GM12892 (cell line): ENCODE measurements around the gene GLDC.

Experiments used
- POLR2A ChIP-seq: IDR thresholded peaks from 2 replicates; pipeline ENCODE4 v1.6.1; 2011; ENCODE audit warnings: low read depth, low read length, control low read depth
- TAF1 ChIP-seq: IDR thresholded peaks from 2 replicates; pipeline ENCODE4 v1.6.1; 2011; ENCODE audit warnings: low read depth, mild to moderate bottlenecking, control low read depth, low read length, borderline replicate concordance

DNA sequence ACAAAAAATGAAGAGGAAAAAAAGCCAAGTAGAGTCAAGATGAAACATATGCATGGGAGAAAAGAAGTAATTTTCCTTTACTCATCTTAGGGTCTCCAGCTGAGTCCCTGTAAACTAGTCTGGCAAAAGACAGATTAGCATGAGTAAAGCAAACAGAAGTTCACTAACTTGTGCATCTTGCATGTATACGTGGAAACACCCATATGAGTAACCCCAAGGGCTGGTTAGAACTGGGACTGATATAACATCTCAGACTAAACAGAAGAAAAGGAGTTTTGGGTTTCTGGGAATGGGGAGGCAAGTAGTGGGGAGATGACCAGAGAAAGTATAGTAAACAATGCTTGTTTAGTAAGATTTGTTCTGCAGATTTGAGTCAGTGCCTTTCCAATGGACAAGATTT lies 20.1 kb upstream of the GLDC start:
- no peak for TF ChIP-seq TAF1
- no peak for TF ChIP-seq POLR2A
